Colon (tissue), 2 donors: ENCODE results near the gene KIAA0408.
"Not testable (repeated sequence)": the region's sequence is repeated elsewhere in the genome, so short reads cannot be mapped to it uniquely, and the experiment has no call there.

Source experiments
- FAIRE-seq: peaks from 2 replicates; lab custom pipeline; 2012; peaks lifted over from hg19 to GRCh38; lab: Jason Lieb, UNC
- donor health status: control.
- donor health status: control.

KIAA0408 gene

DNA sequence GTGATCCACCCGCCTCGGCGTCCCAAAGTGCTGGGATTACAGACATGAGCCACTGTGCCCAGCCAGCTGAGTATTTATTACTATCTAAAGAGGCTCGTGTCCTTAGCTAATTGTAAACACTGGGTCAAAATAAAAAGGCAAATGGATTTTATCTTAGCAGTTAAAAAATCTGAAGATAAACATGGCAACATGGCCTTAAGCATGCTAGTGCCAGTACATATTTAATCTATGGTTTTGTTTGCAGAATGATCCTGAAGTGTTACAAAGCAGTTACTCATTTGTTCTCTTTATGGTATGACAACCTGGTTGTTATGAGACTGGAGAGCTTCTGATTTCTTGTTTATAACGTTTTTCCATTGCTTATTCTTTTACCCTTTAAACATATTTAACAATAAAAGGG is 3.9 kb upstream of the KIAA0408 start:
- no peak for FAIRE-seq

DNA sequence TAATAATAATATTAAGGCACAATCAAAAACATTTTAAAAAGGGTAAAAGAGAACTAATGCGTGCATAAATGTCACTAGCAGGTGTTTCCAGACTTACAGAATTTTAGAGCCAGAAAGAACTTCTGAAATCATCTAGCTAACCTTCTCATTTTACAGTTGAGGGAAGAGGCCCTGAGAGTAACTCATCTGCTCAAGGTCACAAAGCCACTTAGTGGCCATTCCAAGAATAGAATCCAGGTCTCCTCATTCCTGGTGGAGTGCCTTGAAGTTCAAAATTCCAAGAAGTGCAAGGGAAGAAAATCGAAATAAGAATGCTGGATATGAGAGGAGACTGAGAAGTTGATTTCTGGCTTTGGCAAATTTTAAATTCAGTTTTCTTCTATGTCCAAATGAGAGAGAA is 3.2 kb upstream of the KIAA0408 start:
- no peak for FAIRE-seq

DNA sequence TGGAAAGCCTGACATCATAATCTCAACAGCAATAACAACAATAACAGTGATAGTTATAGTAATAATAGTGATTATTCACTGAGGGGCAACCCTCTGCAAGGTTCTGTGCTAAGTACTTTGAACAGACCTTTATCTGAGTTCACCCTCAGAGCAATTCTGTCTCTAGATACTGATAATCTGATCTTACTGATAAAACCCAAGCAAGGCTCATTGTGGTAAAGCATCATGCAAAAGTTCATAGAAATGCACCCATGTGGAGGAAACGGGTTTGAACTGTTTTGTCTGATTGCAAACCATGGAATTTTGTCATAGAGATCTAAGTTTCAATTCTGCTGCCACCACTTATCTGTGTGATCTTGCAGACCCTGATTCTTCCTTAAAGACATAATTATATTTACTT is 1.3 kb upstream of the KIAA0408 start:
- no peak for FAIRE-seq

DNA sequence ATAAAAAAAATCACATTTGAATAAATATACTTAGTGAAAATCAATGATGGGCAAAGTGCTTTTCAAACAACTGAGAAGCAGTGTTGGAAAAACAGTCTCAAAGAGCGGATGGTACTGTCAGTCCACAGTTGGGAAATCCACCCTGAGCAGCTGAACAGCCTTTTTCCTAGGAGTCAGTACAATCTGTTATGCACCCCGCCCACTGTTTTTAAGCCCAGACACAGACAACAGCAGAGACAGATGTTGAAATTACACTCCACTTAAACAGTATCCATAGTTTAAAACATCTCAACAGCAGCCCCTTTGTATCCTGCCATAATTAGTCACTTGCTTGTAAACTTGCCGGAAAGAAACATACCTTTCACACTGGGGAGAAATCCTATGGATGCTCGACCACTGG is 372 bp downstream of the KIAA0408 start:
- FAIRE-seq: no peak

GRCh38 chr6:127458222-127458621 is 967 bp downstream of the KIAA0408 start:
- FAIRE-seq: no peak

DNA sequence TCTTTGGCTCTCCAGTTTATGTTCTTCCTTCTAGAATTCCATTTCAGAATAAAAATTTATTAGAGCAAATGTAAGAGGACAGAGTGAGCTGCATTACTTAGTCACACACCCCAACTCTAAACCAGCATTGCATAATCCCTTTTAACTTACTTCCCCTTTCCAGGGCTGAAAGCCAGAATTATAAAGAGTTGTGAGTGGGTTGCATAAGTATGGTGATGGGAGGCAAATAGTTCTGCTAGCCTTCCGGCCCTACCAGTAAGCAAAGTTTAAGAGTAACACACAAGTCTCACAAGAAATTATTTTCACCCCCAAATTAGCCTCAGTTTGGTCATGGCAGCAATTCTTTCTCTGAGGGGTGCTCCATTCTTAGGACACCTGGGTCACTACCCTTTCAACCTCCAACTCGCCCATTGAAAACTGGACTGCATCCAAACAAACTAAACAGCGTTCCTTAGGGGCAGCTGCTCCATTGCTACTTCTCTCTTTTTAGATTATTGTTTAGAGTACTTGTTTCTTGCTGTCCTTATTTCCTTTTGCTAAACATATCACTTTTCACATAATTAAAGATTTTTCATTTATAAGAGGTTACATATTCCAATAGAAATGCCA is 1.6 kb downstream of the KIAA0408 start:
- FAIRE-seq: no peak

- FAIRE-seq: no peak
Measured at GRCh38 chr6:127456465-127456864, 2.7 kb downstream of the KIAA0408 start.

DNA sequence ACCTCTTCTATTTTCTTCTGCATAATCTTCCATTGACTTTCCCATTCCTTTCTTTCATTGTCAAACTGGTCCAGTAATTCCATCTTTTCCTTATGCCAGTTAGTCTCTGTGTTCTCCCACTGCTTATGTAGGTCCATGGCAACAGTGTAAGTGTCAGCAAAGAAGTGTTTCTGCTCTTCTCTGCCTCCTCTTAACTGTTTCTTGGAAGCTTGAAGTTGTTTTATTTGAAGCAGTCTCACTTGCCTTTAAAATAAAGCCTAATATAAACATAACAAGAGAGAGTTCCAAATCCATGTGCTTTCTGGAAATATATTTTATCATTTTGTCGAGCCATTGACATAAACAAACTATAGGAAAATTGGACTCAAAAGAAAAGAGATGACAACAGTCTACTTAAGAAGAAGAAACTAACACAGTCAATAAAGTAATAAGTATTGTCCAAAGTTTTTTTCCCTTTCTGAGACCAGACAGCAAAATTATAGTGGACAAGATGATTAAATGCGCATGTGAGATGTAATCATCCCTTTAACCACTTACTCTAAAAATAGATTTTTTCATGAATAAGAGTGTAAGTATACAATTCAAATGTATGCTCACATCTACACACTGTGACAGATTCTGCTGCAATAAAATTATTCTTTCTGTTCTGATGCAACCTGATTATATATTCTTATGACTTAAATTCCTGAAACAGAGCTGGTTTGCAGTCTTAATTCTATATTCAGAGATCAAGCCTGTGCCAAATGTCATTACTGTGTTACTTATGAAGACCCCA is 5.2 kb downstream of the KIAA0408 start:
- no peak for FAIRE-seq

DNA sequence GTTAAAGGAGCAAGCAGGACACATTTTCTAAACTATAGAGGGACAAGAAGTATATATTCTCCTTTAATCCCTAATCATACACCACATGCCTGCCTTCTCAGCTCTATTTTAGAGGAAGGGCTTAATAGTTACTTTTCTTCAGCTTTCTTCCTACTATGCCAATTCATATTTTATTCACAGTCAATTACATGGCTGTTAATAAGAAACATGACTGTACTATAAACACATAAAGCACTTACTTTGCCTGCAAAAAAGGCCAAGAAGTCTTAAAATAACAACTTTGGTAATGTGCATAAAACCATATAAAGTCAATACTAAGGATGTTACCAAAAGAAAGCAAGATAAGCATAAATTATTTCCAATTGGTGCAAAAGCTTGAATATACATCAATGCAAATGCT is 6.4 kb downstream of the KIAA0408 start:
- no peak for FAIRE-seq

GRCh38 chr6:127451388-127451787 is 7.8 kb downstream of the KIAA0408 start:
- FAIRE-seq: no peak

DNA sequence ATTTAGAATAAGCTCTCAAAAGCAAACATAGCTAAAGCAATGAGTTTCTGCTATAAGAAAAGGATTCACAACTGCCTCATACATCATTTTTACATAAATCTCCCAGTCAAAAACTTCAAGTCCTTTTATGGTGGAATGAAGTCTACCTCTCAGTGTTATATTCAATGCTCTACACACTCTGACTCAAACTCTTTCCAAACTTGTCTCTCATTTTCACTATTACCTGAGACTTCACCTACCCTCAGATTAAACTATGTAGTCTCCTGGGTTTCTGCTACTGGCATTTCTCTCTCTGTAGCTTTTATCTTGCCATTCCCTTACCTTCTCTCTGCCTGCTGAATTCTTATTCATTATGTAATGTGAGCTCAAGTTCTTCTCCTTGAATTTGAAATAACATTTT is 11.4 kb downstream of the KIAA0408 start:
- no peak for FAIRE-seq

DNA sequence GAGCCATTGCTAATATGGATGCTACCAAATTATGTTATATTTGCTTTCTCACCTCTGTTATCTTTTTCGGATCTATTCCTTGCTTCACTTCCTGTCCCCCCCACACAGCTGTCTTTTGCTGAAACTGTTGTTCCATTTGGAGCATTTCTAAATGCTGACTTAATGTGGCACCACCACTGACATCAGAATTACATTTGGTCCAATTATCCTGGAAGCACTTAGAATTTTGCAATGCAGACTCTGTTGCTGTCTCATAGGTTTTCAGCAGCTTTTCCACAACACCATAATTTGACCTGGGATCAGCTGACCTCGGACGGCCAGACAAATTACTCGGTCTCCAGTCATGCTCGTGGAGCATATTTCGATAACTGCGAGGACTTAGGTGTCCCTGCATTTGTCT is 12.8 kb downstream of the KIAA0408 start:
- FAIRE-seq: no peak

- FAIRE-seq: no peak
Measured at GRCh38 chr6:127441881-127442280, 17.3 kb downstream of the KIAA0408 start.

GRCh38 chr6:127439718-127440117 is 19.5 kb downstream of the KIAA0408 start:
- FAIRE-seq: no peak

GRCh38 chr6:127436578-127437110 is 22.5 kb downstream of the KIAA0408 start:
- FAIRE-seq: no peak

DNA sequence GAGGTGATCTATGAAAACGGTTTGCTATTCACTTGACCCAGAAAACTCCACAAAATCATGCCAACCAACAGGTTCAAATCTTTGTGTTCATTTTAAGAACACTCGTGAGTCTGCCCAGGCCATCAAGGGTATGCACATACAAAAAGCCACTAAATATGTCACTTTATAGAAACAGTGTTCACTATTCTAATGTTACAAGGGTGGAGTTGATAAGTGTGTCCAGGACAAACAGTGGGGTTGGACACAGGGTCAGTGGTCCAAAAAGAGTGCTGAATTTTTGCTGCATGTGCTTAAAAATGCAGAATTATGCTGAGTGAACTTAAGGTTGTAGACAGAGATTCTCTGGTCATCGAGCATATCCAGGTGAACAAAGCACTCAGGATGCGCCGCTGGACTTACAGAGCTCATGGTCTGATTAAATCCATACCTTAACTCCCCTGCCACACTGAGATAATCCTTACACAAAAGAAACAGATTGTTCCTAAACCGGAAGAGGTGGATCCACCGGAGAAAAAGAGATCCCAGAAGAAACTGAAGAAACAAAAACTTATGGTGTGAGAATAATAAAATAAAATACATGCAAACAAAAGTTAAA is 23.5 kb downstream of the KIAA0408 start:
- no peak for FAIRE-seq

- FAIRE-seq: no peak
Measured at GRCh38 chr6:127434651-127435050, 24.5 kb downstream of the KIAA0408 start.

- not testable (repeated sequence) for FAIRE-seq
Measured at GRCh38 chr6:127428562-127428961, 30.6 kb downstream of the KIAA0408 start.

- no peak for FAIRE-seq
Measured at GRCh38 chr6:127423921-127424320, 35.3 kb downstream of the KIAA0408 start.

DNA sequence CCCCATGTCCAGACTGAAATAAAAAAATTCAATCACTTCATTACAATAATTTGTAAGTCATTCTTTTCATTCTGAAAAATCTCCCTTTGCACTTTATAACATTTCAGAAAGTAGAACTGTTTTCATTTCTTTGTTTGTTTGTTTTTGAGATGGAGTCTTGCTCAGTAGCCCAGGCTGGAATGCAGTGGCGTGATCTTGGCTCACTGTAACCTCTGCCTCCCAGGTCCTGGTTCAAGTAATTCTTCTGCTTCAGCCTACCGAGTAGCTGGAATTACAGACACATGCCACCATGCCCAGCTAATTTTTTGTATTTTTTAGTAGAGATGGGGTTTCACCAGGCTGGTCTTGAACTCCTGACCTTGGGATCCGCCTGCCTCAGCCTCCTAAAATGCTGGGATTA is 38.0 kb downstream of the KIAA0408 start:
- FAIRE-seq: not testable (repeated sequence)

DNA sequence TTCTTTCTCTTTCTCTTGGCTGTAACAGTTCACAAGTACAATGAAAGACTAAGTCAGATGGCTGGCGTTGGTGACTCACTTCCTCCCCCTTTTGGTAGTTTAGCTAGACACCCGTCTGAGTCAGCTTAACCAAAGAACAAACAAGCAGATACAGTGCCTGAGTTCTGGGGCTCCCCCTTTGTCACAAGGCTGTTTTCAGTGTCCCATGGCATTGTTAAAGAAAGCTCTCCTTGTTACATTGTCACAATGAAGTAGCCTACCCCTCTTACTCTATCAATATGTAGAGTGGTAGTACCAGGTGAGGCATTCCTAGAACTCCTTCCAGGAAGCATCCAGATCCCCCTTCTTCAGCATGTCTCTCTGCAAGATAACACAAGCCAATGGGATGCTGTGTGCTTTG is 38.6 kb downstream of the KIAA0408 start:
- no peak for FAIRE-seq

DNA sequence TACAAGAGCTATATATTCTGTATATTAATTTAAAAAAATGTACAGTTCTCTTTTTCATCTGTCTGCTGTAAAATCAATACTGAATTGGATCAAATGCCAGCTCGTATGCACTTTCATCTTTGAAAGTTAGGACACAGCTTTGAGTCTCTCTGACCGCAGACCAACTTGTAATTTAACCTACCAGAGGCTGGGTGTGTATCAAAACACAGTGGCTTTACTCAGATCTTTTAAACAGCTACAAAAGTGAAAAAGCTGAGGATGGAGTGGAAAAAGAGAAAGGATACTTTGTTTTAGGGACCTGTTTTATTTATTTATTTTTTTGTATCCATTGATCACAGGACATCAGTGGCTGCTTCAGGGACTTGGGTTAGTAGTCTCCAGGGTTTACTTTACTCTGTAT is 44.1 kb downstream of the KIAA0408 start:
- no peak for FAIRE-seq

DNA sequence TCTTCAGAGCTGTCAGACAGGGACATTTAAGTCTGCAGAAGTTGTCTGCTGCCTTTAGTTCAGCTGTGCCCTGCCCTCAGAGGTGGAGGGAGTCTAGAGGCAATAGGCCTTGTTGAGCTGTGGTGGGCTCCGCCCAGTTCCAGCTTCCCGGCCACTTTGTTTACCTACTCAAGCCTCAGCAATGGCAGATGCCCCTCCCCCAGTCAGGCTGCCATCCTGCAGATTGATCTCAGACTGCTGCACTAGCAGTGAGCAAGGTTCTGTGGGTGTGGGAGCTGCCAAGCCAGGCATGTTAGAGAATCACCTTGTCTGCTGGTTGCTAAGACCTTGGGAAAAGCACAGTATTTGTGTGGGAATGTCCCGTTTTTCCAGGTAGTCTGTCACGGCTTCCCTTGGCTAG is 46.1 kb downstream of the KIAA0408 start:
- FAIRE-seq: not testable (repeated sequence)
